Upper lobe of left lung (tissue), 4 donors: ENCODE measurements around the gene STRADB.
"Not testable (repeated sequence)": the region's sequence is repeated elsewhere in the genome, so short reads cannot be mapped to it uniquely, and the experiment has no call there.

Experiments used
- CTCF ChIP-seq, 6 experiments: fragments of 450-650 bp in 4 of 6; fragments of 200-600 bp in 2 of 6; sonication (generic) in 2 of 6; IDR thresholded peaks; one replicate each; pipeline ENCODE4 v1.5.1; 2016 to 2019; ENCODE audit warnings: antibody characterized with exemption in 6 of 6
- EP300 ChIP-seq, 4 donors: sonication (generic); formaldehyde crosslinking; IDR thresholded peaks; one replicate each; pipeline ENCODE4 v1.5.1; 2017; ENCODE audit warnings: antibody characterized with exemption in 4 of 4, control low read depth in 2 of 4

GRCh38 chr2:201429835-201430234 lies 21.7 kb upstream of the STRADB start:
- not testable (repeated sequence) for TF ChIP-seq EP300, CTCF (IDR thresholded peaks at IDR 0.05)
